ENCODE measurements around the gene ATP13A1.
A peak's percentile ranks its signal among the peaks of the same experiment; 100 is the strongest.

ATP13A1 gene

DNA sequence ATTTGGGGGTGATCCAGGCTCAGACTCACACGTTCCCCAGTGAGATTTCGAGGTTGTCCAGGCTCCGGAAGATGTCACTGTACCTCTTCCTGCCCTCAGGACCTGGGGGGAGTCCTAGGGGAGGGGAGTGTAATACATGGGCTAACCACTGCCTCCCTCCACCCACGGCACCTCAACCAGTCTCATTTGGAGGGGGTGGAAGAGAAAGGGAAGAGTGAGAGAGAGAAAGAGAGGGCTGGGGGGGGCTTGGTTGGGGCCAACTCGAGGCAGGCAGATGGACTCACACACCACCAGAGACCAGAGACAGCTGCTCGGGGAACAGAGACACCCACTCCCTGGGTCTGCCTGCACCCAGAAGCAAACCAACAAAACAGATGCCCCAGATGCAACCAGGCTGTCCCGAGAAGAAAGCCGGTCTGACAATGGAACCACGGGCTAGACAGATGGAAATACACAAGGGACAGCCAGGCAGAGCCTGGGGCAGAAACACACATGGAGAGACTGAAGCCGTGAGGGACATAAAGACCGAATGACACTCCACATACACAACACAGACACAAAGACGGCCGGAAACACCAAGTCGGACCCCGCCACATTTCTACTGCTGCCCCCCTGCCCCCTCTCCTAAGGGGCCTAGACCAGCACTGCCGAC lies 20.8 kb downstream of the ATP13A1 start:
- peak; percentile 59 for DNase-seq

DNA sequence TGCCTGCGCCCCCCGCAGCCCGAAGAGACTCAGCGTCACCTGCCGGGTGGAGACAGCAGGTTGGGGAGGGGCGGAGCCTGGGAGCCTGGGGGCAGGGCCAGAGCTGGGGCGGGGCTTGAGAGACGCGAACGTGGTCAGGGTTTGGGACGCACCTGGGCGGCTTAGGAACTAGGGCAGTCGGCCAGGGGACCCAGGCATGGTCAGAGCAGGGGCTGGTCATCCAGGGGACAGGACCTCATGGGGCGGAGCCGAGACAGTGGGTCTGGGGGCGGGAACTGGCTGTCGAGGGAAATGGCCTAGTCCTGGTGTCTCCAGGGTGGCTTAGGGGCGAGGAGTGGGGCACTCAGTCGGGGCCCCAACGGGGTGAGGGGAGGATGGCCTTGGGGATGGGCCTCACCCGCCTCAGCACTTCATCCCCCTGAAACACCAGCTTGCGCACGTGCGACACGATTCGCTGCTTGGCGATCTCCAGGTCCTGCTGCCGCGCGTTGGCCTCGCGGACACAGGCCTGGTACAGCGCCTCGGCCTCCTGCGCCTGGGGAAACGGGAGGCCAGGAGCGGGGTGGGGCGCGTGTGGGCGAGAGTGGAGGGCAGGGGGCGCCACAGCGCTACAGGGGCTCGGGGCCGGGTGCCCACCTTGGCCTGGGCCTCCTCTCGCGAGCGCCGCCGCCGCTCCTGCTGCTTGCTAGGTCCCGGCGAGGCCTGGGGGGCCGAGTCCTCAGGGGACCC lies 25.8 kb downstream of the ATP13A1 start:
- DNase-seq: no peak

DNA sequence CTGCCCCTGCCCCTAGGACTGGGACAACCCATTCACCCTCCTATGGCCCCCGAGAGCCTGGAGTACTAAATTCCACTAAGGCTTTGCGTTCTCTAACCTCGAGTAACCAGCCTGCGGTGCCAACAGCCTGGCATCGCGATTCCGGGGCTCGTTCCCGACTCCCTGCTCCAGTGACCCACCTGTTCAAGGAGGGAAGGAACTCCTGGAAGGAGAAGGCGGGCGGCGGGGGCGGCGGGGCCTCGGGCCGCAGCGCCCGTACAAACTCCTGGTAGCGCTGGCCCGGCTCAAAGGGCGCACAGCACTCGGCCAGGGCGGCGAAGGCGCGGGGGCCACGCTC lies 26.3 kb downstream of the ATP13A1 start:
- DNase-seq: no peak

DNA sequence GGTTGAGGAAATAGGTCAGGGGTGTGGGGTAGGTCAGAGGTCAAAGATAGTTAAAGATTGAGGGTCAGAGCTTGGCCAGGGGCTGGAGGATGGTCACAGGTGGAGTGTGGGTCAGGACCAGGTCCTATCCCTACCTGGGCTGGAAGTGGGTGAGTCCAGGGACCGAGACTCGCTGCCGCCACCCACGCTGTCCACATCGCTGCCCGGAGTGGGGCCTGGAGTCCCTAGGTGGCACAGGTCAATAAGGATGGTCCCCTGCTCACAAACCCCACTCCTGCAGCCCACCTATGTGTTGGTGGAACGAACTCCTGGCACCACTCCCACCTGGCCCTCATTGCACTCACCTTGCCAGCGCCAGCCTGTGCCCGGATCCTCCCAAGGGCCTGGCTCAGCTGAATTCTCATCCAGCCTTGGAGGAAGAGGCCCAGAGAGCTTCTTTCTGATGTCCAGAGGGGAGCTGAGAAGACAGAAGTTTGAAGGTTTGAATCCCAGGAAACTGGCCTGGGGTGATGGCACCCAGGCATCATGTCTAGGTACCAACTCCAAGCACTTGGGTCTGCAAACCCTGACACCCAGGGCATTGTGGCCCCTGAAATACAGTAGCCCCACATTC lies 26.8 kb downstream of the ATP13A1 start:
- DNase-seq: no peak

DNA sequence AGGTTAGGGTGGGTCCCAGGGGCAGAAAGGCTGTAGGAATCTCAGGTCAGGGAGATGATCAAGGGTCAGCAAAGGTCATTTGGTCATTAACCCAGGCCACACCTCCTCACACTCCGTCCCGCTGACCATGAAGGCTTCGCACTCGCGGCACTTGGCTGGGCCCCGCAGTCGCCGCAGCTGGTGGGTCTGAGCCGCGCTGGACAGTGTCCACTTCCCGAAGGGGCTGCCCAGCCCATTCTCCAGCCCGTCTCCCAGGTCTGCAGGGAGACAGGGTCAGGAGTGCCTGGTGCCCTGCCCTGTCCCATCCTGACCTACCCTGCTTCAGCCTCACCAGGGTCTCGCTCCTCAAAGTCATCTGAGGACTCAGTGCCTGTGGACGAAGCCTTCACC lies 28.2 kb downstream of the ATP13A1 start:
- no peak for DNase-seq

DNA sequence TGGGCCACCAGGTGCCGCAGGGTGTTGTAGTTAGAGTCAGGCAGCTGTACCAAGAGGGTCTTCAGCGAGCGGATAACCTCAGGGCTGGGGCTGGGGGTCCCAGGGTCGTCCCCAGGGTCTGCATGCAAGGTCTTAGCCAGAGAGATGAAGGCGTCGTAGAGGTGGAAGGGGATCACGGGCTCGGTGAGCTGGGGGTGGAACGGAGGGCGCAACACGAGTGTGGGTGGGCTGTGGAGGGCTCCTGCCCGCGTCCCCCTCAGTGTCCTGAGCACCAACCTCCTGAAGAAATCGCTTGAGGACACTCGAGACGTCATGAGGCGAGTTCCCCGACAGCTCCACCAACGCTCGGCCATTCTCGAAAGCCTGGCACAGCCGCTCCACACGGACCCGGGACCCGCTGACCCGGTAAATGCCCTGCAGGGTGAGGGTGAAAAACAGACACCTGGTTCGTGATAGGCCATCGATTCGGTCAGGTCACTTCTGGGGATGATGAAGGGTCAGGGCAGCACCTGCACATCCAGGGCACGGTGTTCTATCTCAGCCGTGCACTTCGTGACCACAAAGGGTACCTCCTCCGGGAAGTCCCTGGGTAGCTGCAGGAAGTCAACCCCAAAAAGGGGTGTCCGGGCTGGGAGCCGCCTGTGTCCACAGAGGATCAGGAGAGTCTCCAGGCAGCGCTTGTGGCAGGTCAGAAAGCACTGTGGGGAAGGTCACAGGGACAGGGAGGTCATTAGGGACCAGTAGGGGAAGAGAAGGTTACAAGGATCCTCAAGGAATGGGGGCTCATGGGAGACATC lies 28.8 kb downstream of the ATP13A1 start:
- DNase-seq: no peak

DNA sequence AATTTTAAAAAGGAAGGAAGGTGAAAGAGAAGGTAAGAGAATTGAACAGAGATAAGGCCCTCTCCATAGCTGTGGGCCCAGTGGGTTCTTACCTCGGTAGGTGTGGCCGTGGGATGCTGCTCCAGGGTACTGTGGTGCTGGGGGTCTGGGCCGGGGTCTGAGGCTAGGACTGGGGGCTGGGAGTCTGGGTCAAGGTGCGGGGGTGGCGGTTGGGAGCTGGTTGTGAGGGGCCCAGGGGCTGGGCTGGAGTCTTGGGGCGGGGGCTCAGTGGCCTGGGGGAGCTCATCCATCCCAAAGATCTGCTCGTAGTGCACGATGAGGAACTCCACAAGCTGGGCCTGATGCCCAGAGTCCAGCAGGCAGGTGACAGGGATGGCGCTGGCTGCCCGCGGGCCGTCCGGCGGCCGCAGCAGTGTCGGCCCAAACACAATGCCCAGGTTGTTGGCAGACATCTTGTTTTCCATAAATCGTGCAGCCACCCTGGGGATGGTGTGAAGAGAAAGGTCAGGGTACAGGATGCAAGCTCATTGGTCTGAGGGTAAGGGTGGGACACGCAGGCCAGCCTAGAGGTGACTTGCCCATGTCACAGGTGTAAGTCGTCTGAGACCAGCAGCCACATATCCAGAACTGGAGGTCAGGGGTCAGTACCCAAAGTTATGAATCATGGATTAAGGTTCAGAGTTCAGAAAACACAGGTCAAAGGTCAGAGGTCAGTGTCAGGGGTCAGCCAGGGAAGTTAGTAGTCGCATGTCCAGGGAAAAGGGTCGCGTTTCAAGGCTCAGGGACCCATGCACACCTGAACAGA lies 29.6 kb downstream of the ATP13A1 start:
- DNase-seq: no peak

DNA sequence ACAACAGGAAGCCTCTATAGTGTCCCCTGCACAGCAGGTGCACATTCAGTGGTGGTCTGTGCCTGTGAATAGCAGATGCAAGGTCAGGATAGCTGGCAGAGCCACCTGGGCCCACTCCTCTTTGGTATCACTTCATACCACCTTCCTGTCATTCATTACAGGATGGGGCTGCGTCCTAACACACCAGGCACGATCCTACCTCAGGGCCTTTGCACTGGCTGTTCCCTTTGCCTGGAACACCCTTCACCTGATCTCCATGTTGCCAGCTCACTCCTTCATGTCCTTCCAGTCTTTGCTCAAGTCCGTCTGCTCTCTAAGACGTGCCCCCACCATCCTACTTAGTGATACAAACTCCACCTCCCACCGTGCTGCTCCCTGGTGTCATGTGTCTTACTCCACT lies 30.8 kb downstream of the ATP13A1 start:
- no peak for DNase-seq

DNA sequence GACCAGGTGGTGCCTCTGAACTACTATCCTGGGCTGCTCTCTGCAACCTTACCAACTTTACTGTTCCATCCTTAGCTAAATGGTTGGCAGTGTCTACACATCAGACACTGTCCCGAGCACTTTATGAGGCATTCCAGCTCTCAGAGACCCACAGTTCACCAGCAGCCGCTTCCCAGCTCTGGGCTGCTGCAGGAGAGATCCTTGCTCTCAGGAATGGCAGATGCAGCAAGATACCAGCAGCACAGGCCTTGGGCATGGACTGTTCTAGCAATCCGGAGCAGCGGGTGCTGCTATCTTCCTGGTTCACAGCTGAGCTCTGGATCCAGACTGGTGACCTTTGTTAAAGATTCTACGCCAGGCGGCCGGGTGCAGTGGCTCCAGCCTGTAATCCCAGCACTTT lies 32.1 kb downstream of the ATP13A1 start:
- DNase-seq: no peak

DNA sequence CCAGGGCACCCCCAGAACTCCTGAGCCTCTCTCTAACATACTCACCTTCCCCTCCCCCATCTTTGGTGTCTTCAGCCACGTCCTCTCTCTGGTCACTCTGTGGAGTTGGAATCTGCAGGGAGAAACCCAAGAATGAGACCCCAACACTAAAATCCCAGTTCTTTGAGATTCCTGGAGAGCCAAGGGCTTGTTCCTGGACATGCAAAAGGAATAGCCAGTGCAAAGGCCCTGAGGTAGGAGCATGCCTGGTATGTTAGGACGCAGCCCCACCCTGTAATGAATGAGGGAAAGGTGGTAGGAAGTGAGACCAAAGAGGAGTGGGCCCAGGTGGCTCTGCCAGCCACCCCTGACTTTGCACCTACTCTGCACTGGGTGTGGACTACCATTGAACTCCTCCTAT lies 33.0 kb downstream of the ATP13A1 start:
- DNase-seq: no peak

DNA sequence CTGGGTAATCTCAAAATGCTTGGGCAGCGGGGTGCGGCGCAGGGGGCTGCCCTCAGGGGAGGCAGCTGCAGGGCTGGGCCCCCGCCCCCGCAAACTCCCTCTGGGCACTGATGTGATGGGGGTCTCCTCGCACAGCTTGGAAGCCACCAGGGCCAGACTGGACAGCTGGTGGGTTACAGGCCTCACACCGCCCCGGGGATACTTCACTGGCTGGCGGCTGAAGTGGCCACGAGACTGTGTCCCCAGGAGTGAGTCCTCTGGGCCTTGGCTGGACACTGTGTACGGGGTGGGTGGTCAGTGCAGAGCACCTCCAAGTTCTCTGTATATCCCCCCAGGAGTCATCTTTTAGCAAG lies 33.4 kb downstream of the ATP13A1 start:
- DNase-seq: no peak

DNA sequence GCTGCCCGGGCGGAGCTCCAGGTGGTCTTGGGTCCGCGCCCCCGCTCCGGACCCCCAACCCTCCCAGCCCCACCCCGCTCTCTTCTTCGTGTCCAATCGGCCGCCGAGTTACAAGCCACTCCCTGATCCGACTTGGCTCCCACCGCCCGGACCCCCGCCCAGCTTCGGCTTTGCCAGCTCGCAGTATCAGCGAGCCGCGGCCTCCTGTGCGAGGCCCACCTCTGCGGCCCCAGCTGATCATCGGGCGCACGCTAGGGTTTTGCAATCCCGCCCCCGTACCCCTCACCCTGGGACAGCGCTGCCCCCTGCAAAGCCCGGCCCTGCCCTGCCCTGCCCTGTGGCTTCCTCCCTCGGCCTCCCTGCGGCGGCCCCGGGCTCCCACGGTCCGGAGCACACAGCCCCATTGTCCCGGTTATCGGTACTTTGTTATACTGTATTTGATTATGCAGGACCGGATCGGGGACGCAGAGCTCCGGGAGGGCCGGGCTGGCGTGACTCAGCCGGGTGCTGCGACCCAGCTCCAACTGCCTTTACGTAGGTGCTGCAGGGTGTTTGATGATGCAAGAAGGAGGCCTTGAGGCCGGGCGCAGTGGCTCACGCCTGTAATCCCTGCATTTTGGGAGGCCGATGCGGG lies 34.9 kb downstream of the ATP13A1 start:
- peak; percentile 39 for DNase-seq

DNA sequence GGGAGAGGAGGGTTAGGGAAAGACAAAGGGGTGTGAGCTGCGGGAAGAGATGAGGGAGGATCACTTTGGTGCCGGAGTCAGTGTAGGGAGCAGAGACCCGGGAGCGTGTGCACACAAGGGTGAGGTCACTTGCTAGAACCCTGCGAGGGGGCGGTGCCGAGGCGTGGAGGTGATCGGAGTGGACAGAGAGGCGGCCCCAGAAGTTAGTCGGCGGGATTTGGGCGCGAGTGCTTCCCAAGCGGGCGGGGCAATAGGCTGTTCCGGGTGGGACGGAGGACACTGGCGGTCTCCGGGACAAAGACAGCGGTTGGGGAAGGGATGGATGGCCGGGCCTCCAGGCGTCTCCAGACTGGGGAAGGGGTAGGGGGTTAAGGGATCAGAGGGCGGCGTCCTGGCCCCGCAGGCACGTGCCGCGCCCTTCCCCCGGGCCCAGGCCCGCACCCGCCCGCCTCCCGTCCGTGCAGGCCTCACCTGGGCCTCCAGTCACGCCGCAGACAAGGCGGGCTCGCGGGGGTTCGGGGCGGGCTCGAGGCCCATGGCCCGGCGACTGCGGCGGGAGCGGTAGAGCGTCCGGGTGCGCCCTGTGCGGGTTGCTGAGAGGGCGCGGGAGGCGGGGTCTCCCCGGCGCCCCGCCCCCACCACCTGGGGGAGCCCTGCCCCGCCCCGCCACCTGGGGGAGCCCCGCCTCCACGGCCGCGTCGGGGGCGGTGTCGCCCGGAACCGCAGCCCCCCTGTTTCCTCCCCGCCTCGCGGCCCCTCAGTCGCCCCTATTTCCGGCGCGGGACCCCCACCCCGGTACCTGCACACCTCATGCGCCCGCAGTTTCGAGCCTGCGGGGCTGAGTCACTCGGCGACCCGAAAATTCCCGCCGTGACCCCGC lies 35.6 kb downstream of the ATP13A1 start, which contains the start of gene LPAR2:
Gene LPAR2 (minus strand): TSS at position 600 of the 880 bp plus-strand sequence. CDS start 945 bp downstream, outside the sequence.
- DNase-seq: peak; percentile 70

DNA sequence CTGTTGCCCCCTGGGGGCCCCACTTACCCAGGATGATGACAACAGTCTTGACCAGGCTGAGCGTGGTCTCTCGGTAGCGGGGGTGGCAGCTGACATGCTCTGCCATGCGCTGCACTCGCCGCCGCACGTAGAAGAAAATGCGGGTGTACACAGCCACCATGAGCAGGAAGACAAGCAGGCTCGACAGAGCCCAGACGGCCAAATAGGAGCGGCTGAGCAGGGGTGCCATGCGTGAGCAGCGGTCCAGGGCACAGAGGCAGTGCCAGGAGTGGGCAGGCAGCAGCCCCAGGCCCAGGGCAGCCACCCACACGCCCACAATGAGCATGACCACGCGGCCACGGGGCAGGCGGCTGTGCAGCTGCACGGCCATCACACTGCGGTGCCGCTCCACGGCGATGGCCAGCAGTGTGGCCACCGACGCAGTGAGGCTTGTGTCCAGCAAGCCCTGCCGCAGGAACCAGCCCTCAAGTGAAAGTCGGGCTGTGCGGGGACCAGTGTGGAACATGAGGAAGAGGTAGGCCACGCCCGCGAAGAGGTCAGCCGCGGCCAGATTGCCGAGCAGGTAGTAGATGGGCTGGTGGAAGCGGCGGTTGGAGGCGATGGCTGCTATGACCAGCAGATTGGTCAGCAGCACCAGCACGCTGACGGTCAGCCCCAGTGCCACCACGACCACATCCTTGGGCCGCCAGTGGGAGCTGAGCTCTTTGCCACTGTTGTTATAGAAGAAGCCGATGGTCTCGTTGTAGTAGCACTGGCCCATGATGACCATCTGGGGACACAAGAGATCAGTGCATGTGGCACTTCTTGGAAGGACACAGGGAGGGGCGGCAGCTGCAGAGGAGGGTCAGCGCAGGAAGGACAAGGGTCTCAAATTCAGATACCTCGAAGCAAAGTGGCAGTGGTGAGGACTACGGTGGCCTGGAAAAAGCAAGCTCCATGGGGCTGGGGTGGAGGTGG lies 36.7 kb downstream of the ATP13A1 start:
- no peak for DNase-seq

DNA sequence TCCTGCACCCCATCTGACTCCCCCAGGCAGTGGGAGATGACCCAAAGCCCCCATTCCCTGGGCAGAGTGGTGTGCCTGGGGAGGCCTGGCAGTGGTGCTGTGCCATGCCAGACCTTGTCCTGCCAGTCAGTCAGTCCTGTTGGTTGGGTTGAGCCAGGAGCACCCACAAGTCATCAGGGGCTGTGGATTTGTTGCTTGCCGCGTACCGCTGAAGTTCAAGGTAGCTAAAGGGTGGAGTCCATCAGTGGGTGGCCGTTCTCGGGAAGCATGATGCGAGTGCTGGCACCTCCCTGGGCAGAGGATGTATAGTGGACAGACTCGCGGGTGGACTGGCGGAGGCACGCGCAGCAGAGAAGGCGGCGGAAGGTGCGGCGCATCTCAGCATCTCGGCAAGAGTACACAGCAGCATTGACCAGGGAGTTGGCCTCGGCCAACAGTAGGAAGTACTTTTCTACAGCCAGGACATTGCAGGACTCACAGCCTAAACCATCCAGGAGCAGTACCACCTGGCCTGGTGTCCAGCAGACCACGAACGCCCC lies 39.4 kb downstream of the ATP13A1 start:
- DNase-seq: no peak

DNA sequence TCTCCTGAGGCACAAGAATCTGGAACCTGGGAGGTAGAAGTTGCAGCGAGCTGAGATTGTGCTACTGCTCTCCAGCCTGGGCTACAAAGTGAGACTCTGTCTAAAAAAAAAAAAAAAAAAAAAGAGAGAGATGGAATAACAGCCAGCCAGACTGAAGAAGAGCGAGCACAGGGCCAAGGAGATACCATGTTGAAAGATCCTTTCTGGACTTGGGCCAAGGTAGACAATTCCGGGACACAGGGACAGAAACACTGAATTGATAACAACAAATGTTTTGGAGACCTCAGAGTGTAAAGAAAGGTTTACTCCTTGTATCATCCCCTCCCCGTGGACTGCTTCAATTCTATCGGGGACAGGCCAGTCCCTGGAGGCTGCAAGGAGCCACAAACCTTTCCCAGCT lies 40.1 kb downstream of the ATP13A1 start:
- no peak for DNase-seq

DNA sequence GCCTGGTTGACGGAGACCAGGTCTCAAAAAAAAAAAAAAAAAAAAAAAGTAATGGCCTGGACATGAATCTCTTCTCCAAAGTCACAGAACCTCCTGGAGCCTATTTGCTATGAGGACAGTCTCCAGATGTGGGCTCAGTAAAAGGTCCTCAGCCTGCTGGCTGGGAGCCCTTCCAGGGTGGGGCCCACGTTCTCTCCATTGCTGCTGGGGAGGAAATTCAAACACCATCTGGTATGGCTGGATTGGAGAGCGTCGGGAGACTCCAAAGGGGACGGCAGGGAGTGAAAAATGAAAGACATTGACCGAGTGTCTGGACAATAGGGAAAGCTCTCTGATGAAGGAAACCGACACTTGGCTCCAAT lies 43.6 kb downstream of the ATP13A1 start:
- DNase-seq: no peak

DNA sequence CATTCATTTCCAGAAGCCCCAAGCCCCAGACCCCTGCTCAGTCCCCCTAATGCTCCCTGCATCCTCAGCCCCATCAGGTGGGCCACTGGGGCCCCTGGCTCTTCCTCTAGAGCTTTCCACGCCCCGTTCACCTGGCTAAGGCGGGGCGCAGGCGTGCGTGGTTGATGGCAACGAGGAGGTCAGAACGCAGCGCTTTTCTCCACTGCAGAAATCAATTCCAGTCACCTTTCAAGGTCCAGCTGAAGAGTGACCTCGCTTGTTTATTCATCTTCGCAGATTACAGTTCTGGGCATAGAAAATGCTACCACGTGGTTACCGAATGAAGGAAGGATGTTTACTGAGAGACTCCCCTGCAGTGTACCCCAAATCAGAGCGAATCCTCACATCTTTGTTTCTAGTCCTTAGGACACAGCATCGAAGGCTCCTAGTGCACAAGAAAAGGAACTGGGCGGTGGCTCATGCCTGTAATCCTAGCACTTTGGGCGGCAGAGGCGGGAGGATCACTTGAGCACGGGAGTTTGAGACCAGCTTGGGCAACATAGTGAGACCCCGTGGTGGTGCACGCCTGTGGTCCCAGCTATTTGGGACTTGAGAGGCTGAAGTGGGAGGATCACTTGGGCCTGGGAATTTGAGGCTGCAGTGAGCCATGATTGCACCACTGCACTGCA lies 44.2 kb downstream of the ATP13A1 start:
- no peak for DNase-seq
